GM18951 (cell line): ENCODE measurements around the gene CELA2A.

ENCODE experiments used
- POLR2A ChIP-seq: IDR thresholded peaks from 4 replicates; pipeline ENCODE4 v1.6.1; 2011; ENCODE audit warnings: mild to moderate bottlenecking; ENCODE audit not compliant: insufficient read length, insufficient read depth; ENCODE audit errors: extremely low read depth
- in situ Hi-C: fragments of 300-500 bp; cut with MboI; formaldehyde crosslinking; loops from one replicate; pipeline ENCODE4 v1.12.0; 2022; ENCODE audit warnings: low sequenced_read_pairs, mixed read lengths, inconsistent platforms; ENCODE audit not compliant: unreplicated experiment

Gene CELA2A

GRCh38 chr1:15418806-15419515 lies 37.6 kb upstream of the CELA2A start:
- TF ChIP-seq POLR2A, result no peak
- in situ Hi-C loops, result no loop called here

GRCh38 chr1:15420853-15421465 lies 35.6 kb upstream of the CELA2A start:
- no peak for TF ChIP-seq POLR2A
- in situ Hi-C loops, result no loop called here

- in situ Hi-C loops, result no loop called here
- no peak for TF ChIP-seq POLR2A
These were observed 33.7 kb upstream of the CELA2A start for GRCh38 chr1:15422871-15423270.

- no peak for TF ChIP-seq POLR2A
- in situ Hi-C loops, result no loop called here
These were observed 33.0 kb upstream of the CELA2A start for GRCh38 chr1:15423355-15424077.

- in situ Hi-C loops, result no loop called here
- no peak for TF ChIP-seq POLR2A
These were observed 32.3 kb upstream of the CELA2A start for GRCh38 chr1:15424146-15424667.

GRCh38 chr1:15424981-15425380 lies 31.6 kb upstream of the CELA2A start:
- no peak for TF ChIP-seq POLR2A
- in situ Hi-C loops, result loop anchor here (5.0 kb wide), 1 partner anchor 98 kb away; no protein-coding TSS in a partner anchor

- no peak for TF ChIP-seq POLR2A
- in situ Hi-C loops, result loop anchor here (5.0 kb wide), 1 partner anchor 98 kb away; no protein-coding TSS in a partner anchor
These were observed 31.0 kb upstream of the CELA2A start for GRCh38 chr1:15425521-15425920.

- in situ Hi-C loops, result loop anchor here (5.0 kb wide), 1 partner anchor 99 kb away; no protein-coding TSS in a partner anchor
- no peak for TF ChIP-seq POLR2A
These were observed 30.6 kb upstream of the CELA2A start for GRCh38 chr1:15425958-15426357.

GRCh38 chr1:15426492-15427279 lies 29.8 kb upstream of the CELA2A start:
- in situ Hi-C loops, result loop anchor here (5.0 kb wide), 1 partner anchor 99 kb away; no protein-coding TSS in a partner anchor
- no peak for TF ChIP-seq POLR2A

GRCh38 chr1:15427280-15427666 lies 29.3 kb upstream of the CELA2A start:
- TF ChIP-seq POLR2A, result no peak
- in situ Hi-C loops, result loop anchor here (5.0 kb wide), 1 partner anchor 100 kb away; no protein-coding TSS in a partner anchor

- in situ Hi-C loops, result loop anchor here (5.0 kb wide), 1 partner anchor 101 kb away; no protein-coding TSS in a partner anchor
These were observed 28.3 kb upstream of the CELA2A start for GRCh38 chr1:15428252-15428651.

GRCh38 chr1:15428815-15429435 lies 27.6 kb upstream of the CELA2A start:
- in situ Hi-C loops, result loop anchor here (5.0 kb wide), 1 partner anchor 102 kb away; no protein-coding TSS in a partner anchor

GRCh38 chr1:15429701-15430149 lies 26.8 kb upstream of the CELA2A start:
- no peak for TF ChIP-seq POLR2A
- in situ Hi-C loops, result loop anchor here (5.0 kb wide), 1 partner anchor 102 kb away; no protein-coding TSS in a partner anchor

More at GRCh38 chr1:15428815-15429435, 27.6 kb upstream of the CELA2A start:
- no peak for TF ChIP-seq POLR2A
